ENCODE results near the gene KCTD1.

The KCTD1 gene

GRCh38 chr18:26549263-26550094, 1.1 kb upstream of the KCTD1 start:
- DNase-seq (ENCODE audit: low spot score), result peak; percentile 73

- DNase-seq (ENCODE audit: low spot score), result no peak
Measured at GRCh38 chr18:26547646-26548414, 523 bp downstream of the KCTD1 start.

DNA sequence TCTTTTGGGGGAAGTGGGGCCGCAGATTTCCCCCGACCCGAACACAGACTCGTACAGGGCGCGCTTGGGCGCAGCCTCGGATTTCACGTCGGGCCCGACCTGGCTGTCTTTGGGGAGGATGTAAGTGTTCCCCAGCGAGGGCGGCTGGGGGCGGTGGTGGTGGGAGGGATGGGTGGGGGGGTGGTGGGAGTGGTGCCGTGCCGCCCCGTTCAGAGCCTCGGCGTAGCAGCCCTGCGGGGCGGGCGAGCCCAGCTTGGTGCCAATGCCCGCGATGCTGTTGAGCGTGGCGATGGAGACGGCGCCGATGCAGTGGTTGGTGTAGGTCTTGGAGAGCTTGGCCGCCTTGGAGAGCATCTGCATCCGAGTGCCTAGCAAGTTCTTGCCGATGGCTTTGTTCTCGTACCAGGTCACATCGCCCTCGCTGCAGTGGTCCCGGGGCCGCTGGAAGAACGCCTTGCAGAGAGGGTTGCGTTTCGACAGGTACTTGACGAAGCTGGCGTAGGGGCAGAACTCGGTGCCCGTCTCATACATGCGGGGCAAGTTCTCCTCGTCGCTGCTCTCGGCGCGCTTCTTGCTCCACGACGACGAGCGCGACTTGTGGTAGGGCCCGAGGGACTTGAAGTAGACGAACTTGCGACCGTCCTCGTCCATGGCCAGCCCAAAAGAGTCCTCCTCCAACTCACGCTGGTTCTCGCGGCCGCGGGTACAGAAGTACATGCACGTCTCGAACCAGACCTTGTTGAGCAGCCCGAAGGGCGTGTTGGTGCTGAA, 1.3 kb downstream of the KCTD1 start:
- no peak for DNase-seq (ENCODE audit: low spot score)

DNA sequence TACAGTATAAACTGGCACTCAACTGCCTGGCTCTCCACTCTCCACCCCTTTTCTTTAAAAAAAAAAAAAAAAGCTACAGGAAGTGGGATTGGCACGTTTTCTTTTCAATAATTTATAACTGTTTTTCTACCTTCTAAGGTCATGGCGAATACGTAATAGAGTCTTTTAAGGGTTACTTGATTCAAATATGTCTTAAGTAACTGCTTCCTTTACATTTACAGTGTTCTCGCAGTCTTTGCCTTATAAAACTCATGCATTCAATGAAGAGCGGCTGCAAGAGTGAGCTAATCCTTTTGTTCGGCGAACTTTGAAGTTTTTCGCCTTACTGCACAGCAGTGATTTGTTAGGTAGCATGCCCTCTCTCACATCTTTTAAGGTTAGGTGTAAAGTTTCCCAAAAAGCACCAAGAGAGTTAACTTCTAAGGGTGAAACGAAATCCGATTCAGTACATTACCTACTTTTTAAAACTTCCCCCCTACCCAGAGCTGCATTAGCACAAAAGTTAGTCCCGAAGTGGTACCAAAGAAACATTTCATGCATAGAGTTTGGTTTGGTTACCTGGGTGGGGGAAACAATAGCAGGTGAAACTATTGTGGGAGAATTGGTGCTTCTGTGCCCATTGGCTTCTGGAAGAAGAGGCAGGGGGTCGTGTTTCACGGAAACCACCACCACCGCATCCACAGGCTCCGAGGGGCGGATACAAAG, 2.0 kb downstream of the KCTD1 start:
- DNase-seq (ENCODE audit: low spot score), result no peak

DNA sequence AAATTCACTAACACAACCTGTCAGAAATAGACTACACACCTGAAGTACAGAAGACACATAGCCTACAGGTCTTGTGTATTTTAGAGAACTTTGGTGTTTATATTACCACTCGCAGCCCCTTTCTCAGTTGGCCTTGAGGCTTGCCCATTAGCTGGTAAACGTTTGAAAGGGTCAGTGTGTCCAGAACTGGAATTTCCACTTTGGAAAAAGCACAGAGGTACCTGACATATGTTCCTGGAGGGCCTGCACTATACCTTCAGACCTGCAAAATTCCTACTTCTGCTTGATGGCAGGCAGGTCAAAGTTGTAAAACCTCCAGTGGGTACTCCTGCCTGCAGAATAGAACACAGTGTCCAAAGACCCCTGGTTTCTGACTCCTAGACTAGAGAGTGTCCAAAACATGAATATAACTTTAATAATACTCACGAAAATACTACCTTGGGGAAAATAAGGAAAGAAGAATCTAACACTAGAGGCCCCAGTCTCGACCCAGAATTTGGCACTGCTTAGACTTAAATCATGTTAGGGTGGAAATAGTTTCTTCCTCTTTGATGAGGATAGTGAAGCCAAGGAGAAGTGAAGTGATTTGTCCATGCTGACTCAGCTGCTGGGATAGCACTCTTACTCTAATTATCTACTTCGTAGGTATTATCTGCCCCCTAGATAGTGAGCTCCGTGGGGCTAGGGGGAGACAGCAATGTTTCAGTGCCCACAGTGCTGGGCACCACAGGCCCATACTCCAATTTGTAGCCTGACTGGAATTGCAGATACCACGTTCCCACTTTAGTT, 2.8 kb downstream of the KCTD1 start:
- no peak for DNase-seq (ENCODE audit: low spot score)

GRCh38 chr18:26544451-26544850, 3.9 kb downstream of the KCTD1 start:
- no peak for DNase-seq (ENCODE audit: low spot score)

- no peak for DNase-seq (ENCODE audit: low spot score)
Measured at GRCh38 chr18:26543373-26543772, 5.0 kb downstream of the KCTD1 start.

DNA sequence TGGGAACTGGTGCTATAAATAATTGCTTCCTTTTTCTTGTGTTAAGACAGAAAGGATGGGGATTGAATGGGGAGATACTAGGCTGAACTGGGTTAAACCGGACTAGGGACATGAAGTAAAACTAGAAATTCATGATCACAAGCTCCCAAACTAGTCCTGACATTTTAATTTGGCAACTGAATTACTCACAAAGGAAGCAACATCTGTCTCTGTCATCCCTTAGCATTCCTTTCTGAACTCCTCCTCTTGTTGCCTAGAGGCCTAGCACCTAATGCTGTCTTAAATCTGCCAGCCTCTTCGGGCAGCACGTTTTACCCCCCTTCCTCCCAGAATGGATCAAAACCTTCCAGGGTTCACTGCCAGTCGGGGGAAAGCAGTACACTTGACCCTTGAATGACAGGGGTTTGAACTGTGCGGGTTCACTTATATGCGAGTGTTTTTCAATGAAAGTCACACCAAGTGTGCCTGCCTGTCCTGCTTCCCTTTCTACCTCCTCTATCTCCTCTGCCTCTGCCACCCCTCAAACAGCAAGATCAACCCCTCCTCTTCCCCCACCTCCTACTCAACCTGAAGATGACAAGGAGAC, 8.2 kb downstream of the KCTD1 start:
- DNase-seq (ENCODE audit: low spot score), result no peak

- no peak for DNase-seq (ENCODE audit: low spot score)
Measured at GRCh38 chr18:26538524-26538923, 9.8 kb downstream of the KCTD1 start.

DNA sequence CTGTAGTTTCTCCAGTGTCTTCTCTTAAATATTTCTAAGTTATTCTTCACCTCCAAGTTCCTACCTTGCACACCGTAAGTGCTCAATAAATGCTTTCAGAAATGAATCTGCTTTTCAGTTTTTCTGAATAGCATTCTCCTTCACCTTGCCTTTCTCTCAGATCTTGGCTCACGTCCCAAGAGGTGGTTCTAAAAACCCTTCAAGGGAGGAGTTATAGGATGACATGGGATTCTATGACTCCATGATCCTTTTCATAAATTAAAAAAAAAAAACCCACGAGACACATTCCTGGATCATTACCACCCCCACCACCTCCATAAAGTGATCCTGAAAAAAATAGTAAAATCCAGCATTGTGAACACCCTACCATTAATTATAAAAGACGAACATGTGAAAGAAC, 11.7 kb downstream of the KCTD1 start:
- DNase-seq (ENCODE audit: low spot score), result no peak

- DNase-seq (ENCODE audit: low spot score), result peak; percentile 8
Measured at GRCh38 chr18:26536032-26536431, 12.3 kb downstream of the KCTD1 start.

GRCh38 chr18:26535630-26536029, 12.7 kb downstream of the KCTD1 start:
- no peak for DNase-seq (ENCODE audit: low spot score)

DNA sequence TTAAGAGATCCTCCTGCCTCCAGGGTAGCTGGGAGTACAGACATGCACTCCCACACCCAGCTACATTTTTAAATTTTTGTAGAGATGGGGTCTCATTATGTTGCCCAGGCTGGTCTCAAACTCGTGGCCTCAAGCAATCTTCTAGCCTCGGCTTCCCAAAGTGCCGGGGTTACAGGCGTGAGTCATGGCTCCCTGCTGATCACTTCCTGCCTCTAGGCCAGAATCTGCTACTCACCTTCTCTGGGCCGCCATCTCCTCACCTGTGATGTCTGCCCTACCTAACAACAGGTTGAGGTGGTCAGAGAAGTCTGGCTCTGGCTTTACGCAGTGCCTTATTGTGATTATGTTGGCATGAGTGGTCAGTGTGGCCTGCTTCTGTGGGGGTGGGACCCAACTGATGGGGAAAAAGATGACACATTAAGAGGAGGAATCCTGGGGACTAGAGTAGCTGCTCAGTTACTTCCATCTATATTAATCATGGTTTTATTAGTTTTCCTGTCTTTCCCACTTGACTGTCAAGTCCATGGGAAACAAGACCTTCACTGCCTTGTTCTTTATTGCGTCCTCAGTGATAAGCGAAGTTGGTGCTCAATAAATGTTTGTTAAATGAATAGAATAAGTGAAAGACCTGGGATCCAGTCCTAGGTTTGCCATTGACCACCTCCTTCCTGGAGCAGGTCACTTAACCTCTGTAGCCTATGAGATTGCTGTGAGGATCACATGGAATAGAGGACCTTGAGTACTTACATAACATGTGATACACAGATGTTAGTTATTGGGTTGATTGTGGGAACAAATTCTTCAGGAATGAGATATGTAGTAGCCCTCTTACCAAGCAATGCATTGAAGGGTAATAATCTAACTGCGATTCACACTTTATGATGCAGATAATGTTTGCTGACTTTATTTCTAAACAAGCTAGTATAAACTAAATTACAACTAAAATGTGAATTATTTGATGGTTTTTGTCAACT, 15.7 kb downstream of the KCTD1 start:
- DNase-seq (ENCODE audit: low spot score), result no peak

GRCh38 chr18:26531605-26532298, 16.6 kb downstream of the KCTD1 start:
- no peak for DNase-seq (ENCODE audit: low spot score)

DNA sequence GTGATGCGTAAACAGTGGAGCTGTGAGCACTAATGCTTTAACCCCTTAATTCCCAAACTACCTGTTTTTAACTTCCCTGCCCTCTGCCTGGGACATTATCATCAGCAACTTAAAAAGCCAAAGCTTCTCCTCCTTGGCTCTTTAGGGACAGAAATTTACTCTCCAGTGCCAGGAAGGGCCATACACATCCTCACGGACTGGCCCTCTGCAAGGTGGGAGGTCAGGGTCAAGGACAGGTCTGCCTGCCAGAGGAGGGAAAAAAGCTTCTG, 21.5 kb downstream of the KCTD1 start:
- DNase-seq (ENCODE audit: low spot score), result no peak

DNA sequence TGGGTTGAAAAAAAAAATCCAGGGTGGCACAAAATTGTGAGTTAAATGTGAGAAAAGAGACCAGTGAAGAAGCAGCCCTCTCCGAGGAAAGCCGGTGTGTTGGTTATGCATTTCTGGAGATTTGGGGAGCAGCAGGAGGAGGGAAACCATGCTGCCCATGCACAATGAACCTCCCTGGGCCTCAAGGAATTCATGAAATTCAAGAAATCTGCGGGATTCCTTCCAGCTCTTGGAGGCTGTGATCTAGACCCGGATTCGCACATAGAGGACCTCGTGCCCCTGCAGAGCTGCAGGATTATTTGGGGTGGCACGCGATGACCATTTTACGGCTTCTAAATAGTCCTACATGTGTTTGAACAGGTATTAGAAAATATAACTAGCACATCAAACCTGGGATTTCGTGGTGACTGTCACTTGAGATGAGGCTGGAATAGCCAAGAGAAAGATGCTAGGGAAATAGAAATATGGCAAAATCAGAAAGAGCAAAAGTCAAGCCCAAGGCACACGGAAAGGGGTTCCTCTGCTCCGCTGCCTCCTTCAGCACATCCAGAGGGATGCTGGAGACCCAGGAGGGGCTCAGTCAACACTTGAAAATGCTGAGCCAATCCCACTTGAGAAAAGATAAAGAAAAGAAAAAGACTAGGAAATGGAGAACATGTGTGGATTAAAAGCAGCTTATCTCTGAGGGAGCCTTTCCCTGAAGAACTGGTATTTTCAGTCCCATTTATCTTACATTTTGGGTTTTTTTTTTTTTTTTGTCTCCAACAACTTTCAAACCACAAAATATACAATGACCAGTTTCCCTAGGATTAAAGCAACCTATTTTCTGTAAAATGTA, 22.0 kb downstream of the KCTD1 start:
- DNase-seq (ENCODE audit: low spot score), result no peak

DNA sequence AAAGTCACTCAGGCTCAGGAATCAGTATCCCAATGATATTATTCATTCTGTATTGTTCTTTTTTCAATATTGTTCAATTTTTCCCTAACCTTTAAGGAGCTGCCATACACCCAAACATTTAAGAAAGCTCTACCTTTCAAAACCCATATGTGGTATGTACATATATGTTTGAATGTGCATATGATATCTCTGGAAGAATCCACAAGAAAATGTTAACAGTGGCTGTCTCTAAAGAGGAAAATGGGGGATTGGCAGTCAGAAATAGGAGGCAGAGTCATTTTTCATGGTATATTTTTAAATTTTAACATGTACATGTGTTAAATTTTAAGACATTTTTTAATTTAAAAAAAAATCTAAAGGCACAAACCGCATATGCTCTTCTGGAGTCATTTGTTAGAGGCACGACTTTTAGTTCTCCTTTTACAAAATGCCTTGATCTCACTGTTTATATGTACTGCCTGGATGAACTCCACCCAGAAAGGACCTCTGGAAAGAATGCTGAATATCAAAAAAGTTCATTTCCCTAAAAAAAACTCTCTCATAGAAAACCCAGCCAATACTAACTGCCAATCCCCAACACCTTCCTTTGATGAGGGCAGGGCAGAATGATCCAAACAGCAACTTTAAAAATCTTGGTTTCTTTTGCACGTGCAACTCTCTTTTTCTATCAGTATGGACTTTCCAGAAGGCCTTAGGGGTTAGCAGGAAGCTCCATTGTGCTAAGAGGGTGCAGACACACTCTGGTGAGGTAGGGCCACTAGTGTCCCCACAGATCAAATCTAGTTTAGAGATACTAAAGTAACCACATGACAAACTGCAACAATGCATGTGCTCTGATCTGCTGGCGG, 23.6 kb downstream of the KCTD1 start:
- DNase-seq (ENCODE audit: low spot score), result no peak

All from LoVo (cell line).